A673 (cell line): ENCODE results near the gene HNRNPA0. TPM values are rescaled to one million over a fixed set of nuclear protein-coding genes. Genes with fewer than 3 reads are reported as not detected.

Experiments used
- BruUV-seq: library from RNA; stranded (reverse); fragments of 400-500 nt; replicated peaks from 2 replicates; lab custom pipeline; 2021; lab: Mats Ljungman, UMichigan
- CTCF ChIA-PET: fragments of 300-600 bp; sonication (Branson Sonifier 250); formaldehyde crosslinking; loops from one replicate; lab custom pipeline; 2022; ENCODE audit warnings: antibody characterized with exemption; lab: Charles Lee
- POLR2A ChIA-PET: fragments of 300-600 bp; sonication (Branson Sonifier 250); formaldehyde crosslinking; loops from one replicate; lab custom pipeline; 2022; ENCODE audit warnings: antibody characterized with exemption; ENCODE audit not compliant: low non-redundant PET; lab: Charles Lee
- DNase-seq: peaks from one replicate; pipeline ENCODE4 v3.0.0-alpha.2; 2015; ENCODE audit warnings: low spot score
- H3K27ac ChIP-seq: fragments of 200-600 bp; sonication (generic); 2 replicates; pipeline ENCODE4 v1.5.1; 2016; ENCODE audit warnings: mixed run types, low read depth, mild to moderate bottlenecking, mixed read lengths, antibody characterized with exemption, low read length; ENCODE audit not compliant: poor library complexity, severe bottlenecking
- H3K27me3 ChIP-seq: fragments of 200-600 bp; sonication (generic); replicated peaks from 2 replicates; pipeline ENCODE4 v1.6.1; 2017; ENCODE audit warnings: mixed run types, low read depth, mild to moderate bottlenecking, mixed read lengths, antibody characterized with exemption, low read length; ENCODE audit not compliant: insufficient read depth, poor library complexity
- H3K36me3 ChIP-seq: fragments of 200-600 bp; sonication (generic); 2 replicates; pipeline ENCODE4 v1.6.1; 2016; ENCODE audit warnings: mixed run types, mild to moderate bottlenecking, mixed read lengths, antibody characterized with exemption, low read length; ENCODE audit not compliant: insufficient read depth, poor library complexity, severe bottlenecking
- H3K4me1 ChIP-seq: fragments of 200-600 bp; sonication (generic); 2 replicates; pipeline ENCODE4 v1.6.1; 2017; ENCODE audit warnings: mixed run types, mild to moderate bottlenecking, mixed read lengths, antibody characterized with exemption, low read length; ENCODE audit not compliant: insufficient read depth, poor library complexity, severe bottlenecking
- H3K4me3 ChIP-seq: fragments of 200-600 bp; sonication (generic); 2 replicates; pipeline ENCODE4 v1.5.1; 2016; ENCODE audit warnings: low read depth, mixed run types, mild to moderate bottlenecking, mixed read lengths, low read length; ENCODE audit not compliant: poor library complexity, severe bottlenecking
- H3K9me3 ChIP-seq: fragments of 200-600 bp; sonication (generic); 2 replicates; pipeline ENCODE4 v1.6.1; 2016; ENCODE audit warnings: mixed run types, low read depth, mild to moderate bottlenecking, mixed read lengths, antibody characterized with exemption, low read length; ENCODE audit not compliant: poor library complexity, severe bottlenecking
- CTCF ChIP-seq: fragments of 300-800, 200-600 bp; sonication (generic); conservative IDR thresholded peaks from 2 replicates; pipeline ENCODE4 v1.5.1; 2017; ENCODE audit warnings: low read depth, mild to moderate bottlenecking, antibody characterized with exemption, low read length, moderate library complexity, mixed read lengths
- EZH2 ChIP-seq: fragments of 200-600 bp; sonication (generic); IDR thresholded peaks from 2 replicates; pipeline ENCODE4 v1.6.1; 2017; ENCODE audit warnings: borderline replicate concordance, low read depth, mild to moderate bottlenecking, mixed read lengths, antibody characterized with exemption, low read length; ENCODE audit not compliant: poor library complexity, severe bottlenecking
- intact Hi-C: fragments of 100-400 bp; cut with micrococcal nuclease; formaldehyde crosslinking; loops from one replicate; pipeline ENCODE4 v1.10.0; 2022; ENCODE audit not compliant: unreplicated experiment
- total RNA-seq: library from RNA; stranded (reverse); gene quantifications from 2 replicates; pipeline ENCODE4 v1.2.3, GENCODE V29; 2021

The HNRNPA0 gene
- total RNA-seq, 1 experiment from 2014 or later, result 56.2 TPM

GRCh38 chr5:137708062-137708461 is 46.1 kb downstream of the HNRNPA0 start:
- ChIA-PET CTCF (no interaction called here), POLR2A (interaction anchor here (0.5 kb wide), 1 partner anchor 1096 kb away, joined by 5 read pairs; no protein-coding TSS in a partner anchor)
- no peak for DNase-seq
- Histone ChIP-seq H3K27ac (no peak overlapping the region), H3K4me3 (no peak overlapping the region), H3K36me3 (no peaks in the 10 kb centered on the region), H3K9me3 (no peaks in the 10 kb centered on the region), H3K4me1 (no peaks in the 10 kb centered on the region), H3K27me3 (no peaks in the 10 kb centered on the region)
- intact Hi-C loops, result no loop called here
- TF ChIP-seq EZH2 (no peak), CTCF (no peak)
- no TSS peak for BruUV-seq

- no peak for TF ChIP-seq EZH2
- TF ChIP-seq CTCF, result no peak
- Histone ChIP-seq H3K4me1 (no peaks in the 10 kb centered on the region), H3K27me3 (no peaks in the 10 kb centered on the region), H3K9me3 (no peaks in the 10 kb centered on the region), H3K36me3 (no peaks in the 10 kb centered on the region), H3K27ac (no peak overlapping the region), H3K4me3 (no peak overlapping the region)
- POLR2A ChIA-PET, result no interaction called here
- no TSS peak for BruUV-seq
- CTCF ChIA-PET, result no interaction called here
- intact Hi-C loops, result no loop called here
- no peak for DNase-seq
These were observed 47.3 kb downstream of the HNRNPA0 start for GRCh38 chr5:137706841-137707240.

GRCh38 chr5:137705106-137705505 is 49.1 kb downstream of the HNRNPA0 start:
- H3K36me3 ChIP-seq, result no peaks in the 10 kb centered on the region
- intact Hi-C loops, result no loop called here
- no TSS peak for BruUV-seq
- H3K4me1 ChIP-seq, result no peaks in the 10 kb centered on the region
- no peak overlapping the region for H3K27ac ChIP-seq
- no peak overlapping the region for H3K4me3 ChIP-seq
- POLR2A ChIA-PET, result no interaction called here
- no peaks in the 10 kb centered on the region for H3K9me3 ChIP-seq
- TF ChIP-seq CTCF (no peak), EZH2 (no peak)
- DNase-seq, result no peak
- H3K27me3 ChIP-seq, result no peaks in the 10 kb centered on the region
- CTCF ChIA-PET, result no interaction called here
